ENCODE results near the gene SHBG. TPM values are rescaled to one million over a fixed set of nuclear protein-coding genes. Genes with fewer than 3 reads are reported as not detected.

The SHBG gene
- total RNA-seq, 1 experiment from 2014 or later: not detected

- peak; percentile 2; the same call in 1 of the 2 replicates for ATAC-seq
- ChIA-PET CTCF (interaction anchor here (1.0 to 2.1 kb wide), 6 partner anchors 9 to 72 kb away, joined by 3 to 16 read pairs (median 4); partner anchors contain the start of genes MPDU1, SAT2, TP53 and WRAP53), RAD21 (ENCODE audit: low non-redundant PET in 1 of 2, low total read pairs in 2 of 2, uncharacterized antibody in 2 of 2, unreplicated experiment in 2 of 2) (interaction anchor here in 1 of 2 experiments (0.7 to 1.0 kb wide), 2 partner anchors 71 to 139 kb away, joined by 3 read pairs; no protein-coding TSS in a partner anchor), POLR2A (interaction anchor here (0.8 to 2.5 kb wide), 5 partner anchors 12 to 72 kb away, joined by 4 to 27 read pairs (median 7); partner anchors contain the start of genes MPDU1, SAT2, SHBG and TP53)
- peak overlapping the region; percentile 70 for H3K4me2 ChIP-seq (ENCODE audit: low read length)
- H3K4me1 ChIP-seq (ENCODE audit: control insufficient read depth in 1 of 2, insufficient read depth in 2 of 2, low read length in 2 of 2): peaks cover 12 to 22% of the 10 kb centered on the region in 2 experiments
- peaks cover 7 to 17% of the 10 kb centered on the region in 2 experiments for H3K36me3 ChIP-seq (ENCODE audit: control insufficient read depth in 1 of 2, insufficient read depth in 2 of 2, low read length in 2 of 2)
- no peak overlapping the region for H2AFZ ChIP-seq (ENCODE audit: low read depth, low read length, poor library complexity, severe bottlenecking)
- BruUV-seq (replicated peaks): no TSS peak
- H3K9me3 ChIP-seq (ENCODE audit: control insufficient read depth in 1 of 2, insufficient read depth in 1 of 2, low read depth in 1 of 2, low read length in 2 of 2): no peaks in the 10 kb centered on the region
- H3K9ac ChIP-seq (ENCODE audit: low read length): peak overlapping the region; percentile 53
- H3K9me2 ChIP-seq (ENCODE audit: insufficient read depth): no peaks in the 10 kb centered on the region
- peak overlapping the region; percentile 75 for H3K27ac ChIP-seq (ENCODE audit: low read depth, low read length)
- H3K4me3 ChIP-seq (replicated peaks in 1 of 2; ENCODE audit: low read depth in 1 of 2, low read length in 2 of 2): peak overlapping the region; percentile 42 to 49
- H3K27me3 ChIP-seq (ENCODE audit: insufficient read depth, low read length): no peaks in the 10 kb centered on the region
- peak; percentile 32 for TF ChIP-seq POLR2A (IDR thresholded peaks at IDR 0.05; ENCODE audit: borderline replicate concordance, extremely low read depth, insufficient read depth, insufficient read length)
- TF ChIP-seq EZH2 (IDR thresholded peaks at IDR 0.05): no peak
- intact Hi-C loops (cut with micrococcal nuclease): loop anchor here (2.0 kb wide), 1 partner anchor 71 kb away; the partner anchor contains the start of gene TP53
- H3K79me2 ChIP-seq (ENCODE audit: insufficient read depth, low read length): peaks cover 40% of the 10 kb centered on the region
- H4K20me1 ChIP-seq (ENCODE audit: insufficient read depth): no peaks in the 10 kb centered on the region
- DNase-seq (ENCODE audit: low read depth, low spot score): no peak
These were observed 14.6 kb upstream of the SHBG start for GRCh38 chr17:7615265-7615747.

GRCh38 chr17:7618608-7619007 is 11.3 kb upstream of the SHBG start:
- peaks cover 3 to 10% of the 10 kb centered on the region in 2 experiments; a peak in 3 of 4 replicates for H3K4me1 ChIP-seq (ENCODE audit: control insufficient read depth in 1 of 2, insufficient read depth in 2 of 2, low read length in 2 of 2)
- no peaks in the 10 kb centered on the region for H4K20me1 ChIP-seq (ENCODE audit: insufficient read depth)
- DNase-seq (ENCODE audit: low read depth, low spot score) (no peak), ATAC-seq (no peak)
- ChIA-PET POLR2A (interaction anchor here (1.7 kb wide), 1 partner anchor 9 kb away, joined by 5 read pairs; the partner anchor contains the start of gene SAT2), RAD21 (ENCODE audit: low non-redundant PET in 1 of 2, low total read pairs in 2 of 2, uncharacterized antibody in 2 of 2, unreplicated experiment in 2 of 2) (no interaction called here), CTCF (interaction anchor here (2.2 kb wide), 1 partner anchor 14 kb away, joined by 7 read pairs; no protein-coding TSS in a partner anchor)
- no peaks in the 10 kb centered on the region for H3K27me3 ChIP-seq (ENCODE audit: insufficient read depth, low read length)
- H3K36me3 ChIP-seq (ENCODE audit: control insufficient read depth in 1 of 2, insufficient read depth in 2 of 2, low read length in 2 of 2): no peaks in the 10 kb centered on the region
- H3K9me2 ChIP-seq (ENCODE audit: insufficient read depth): no peaks in the 10 kb centered on the region
- no TSS peak for BruUV-seq (replicated peaks)
- intact Hi-C loops (cut with micrococcal nuclease): no loop called here
- no peak overlapping the region for H2AFZ ChIP-seq (ENCODE audit: low read depth, low read length, poor library complexity, severe bottlenecking)
- H3K9me3 ChIP-seq (ENCODE audit: control insufficient read depth in 1 of 2, insufficient read depth in 1 of 2, low read depth in 1 of 2, low read length in 2 of 2): no peaks in the 10 kb centered on the region
- H3K4me3 ChIP-seq (replicated peaks in 1 of 2; ENCODE audit: low read depth in 1 of 2, low read length in 2 of 2): no peak overlapping the region
- H3K79me2 ChIP-seq (ENCODE audit: insufficient read depth, low read length): peaks cover 7% of the 10 kb centered on the region
- no peak overlapping the region for H3K4me2 ChIP-seq (ENCODE audit: low read length)
- no peak overlapping the region for H3K9ac ChIP-seq (ENCODE audit: low read length)
- H3K27ac ChIP-seq (ENCODE audit: low read depth, low read length): no peak overlapping the region
- no peak for TF ChIP-seq ZFX (IDR thresholded peaks at IDR 0.05)
- TF ChIP-seq FOSL1 (IDR thresholded peaks at IDR 0.05; ENCODE audit: low read depth): no peak
- TF ChIP-seq EGR1 (IDR thresholded peaks at IDR 0.05; ENCODE audit: low read depth): no peak
- TF ChIP-seq ZBTB33 (IDR thresholded peaks at IDR 0.05; ENCODE audit: extremely low read depth, insufficient replicate concordance, low read length): no peak
- TF ChIP-seq SIN3A (IDR thresholded peaks at IDR 0.05; ENCODE audit: low read depth): no peak
- TF ChIP-seq TCF7L2 (IDR thresholded peaks at IDR 0.05; ENCODE audit: borderline replicate concordance, extremely low read depth, insufficient read depth, insufficient read length): no peak
- no peak for TF ChIP-seq CBX3 (IDR thresholded peaks at IDR 0.05; ENCODE audit: low read depth)
- TF ChIP-seq MAX (IDR thresholded peaks at IDR 0.05): no peak
- no peak for TF ChIP-seq REST (IDR thresholded peaks at IDR 0.05; ENCODE audit: low read depth)
- no peak for TF ChIP-seq SP1 (IDR thresholded peaks at IDR 0.05; ENCODE audit: low read depth)
- TF ChIP-seq ATF3 (IDR thresholded peaks at IDR 0.05): no peak
- TF ChIP-seq POLR2AphosphoS5 (IDR thresholded peaks at IDR 0.05; ENCODE audit: low read depth, low read length): no peak
- TF ChIP-seq CEBPB (IDR thresholded peaks at IDR 0.05; ENCODE audit: low read depth): no peak
